ENCODE data around the gene CHI3L2.

The CHI3L2 gene, protein sequence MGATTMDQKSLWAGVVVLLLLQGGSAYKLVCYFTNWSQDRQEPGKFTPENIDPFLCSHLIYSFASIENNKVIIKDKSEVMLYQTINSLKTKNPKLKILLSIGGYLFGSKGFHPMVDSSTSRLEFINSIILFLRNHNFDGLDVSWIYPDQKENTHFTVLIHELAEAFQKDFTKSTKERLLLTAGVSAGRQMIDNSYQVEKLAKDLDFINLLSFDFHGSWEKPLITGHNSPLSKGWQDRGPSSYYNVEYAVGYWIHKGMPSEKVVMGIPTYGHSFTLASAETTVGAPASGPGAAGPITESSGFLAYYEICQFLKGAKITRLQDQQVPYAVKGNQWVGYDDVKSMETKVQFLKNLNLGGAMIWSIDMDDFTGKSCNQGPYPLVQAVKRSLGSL

DNA sequence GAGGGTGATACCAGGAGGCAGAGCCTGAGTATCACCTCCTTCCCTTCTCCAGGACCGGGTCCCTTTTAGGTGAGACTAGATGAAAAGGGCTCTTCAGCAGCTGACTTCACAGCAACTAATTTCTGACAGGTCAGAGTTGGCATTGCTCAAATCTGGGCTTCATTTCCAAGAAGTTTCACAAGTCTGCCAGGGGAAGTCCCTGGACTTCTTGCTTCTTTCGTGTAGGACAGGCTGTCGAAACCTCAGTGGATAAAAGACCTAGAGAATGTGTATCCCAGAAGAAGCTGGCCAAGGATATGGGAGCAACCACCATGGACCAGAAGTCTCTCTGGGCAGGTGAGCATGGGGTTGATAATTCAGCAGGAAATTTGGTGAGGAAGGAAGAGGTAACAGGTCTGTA, at the start of gene CHI3L2:
Gene CHI3L2 (plus strand): TSS at position 280 of the 400 bp plus-strand sequence. CDS start 17 bp downstream, at position 297.
- DNase-seq (ENCODE audit: low spot score): no peak

GRCh38 chr1:111179968-111180533, 47.5 kb upstream of the CHI3L2 start:
- no peak for DNase-seq (ENCODE audit: low spot score)

DNA sequence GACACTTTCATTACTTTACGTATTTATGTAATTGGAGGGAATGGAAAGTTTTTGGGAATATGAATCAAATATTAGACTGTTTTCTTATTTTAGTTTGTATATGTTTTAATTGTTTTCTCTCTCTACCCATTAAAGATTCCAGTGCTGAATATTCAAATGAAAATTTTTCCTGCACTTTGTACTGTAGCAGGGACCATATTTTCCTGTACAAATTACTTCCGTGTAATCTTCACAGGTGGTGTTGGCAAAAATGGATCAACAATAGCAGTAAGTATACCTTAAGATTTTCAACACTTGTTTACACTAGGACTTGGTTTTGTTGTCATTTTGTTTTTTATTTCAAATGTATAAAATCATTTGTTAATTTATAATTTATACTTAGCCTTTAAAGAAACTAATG, 45.5 kb upstream of the CHI3L2 start:
- no peak for DNase-seq (ENCODE audit: low spot score)

GRCh38 chr1:111183308-111184069, 44.0 kb upstream of the CHI3L2 start:
- DNase-seq (ENCODE audit: low spot score): no peak

- DNase-seq (ENCODE audit: low spot score): no peak
Observed at GRCh38 chr1:111184663-111185062, 42.9 kb upstream of the CHI3L2 start.

GRCh38 chr1:111190931-111191451, 36.5 kb upstream of the CHI3L2 start:
- peak; percentile 58 for DNase-seq (ENCODE audit: low spot score)

DNA sequence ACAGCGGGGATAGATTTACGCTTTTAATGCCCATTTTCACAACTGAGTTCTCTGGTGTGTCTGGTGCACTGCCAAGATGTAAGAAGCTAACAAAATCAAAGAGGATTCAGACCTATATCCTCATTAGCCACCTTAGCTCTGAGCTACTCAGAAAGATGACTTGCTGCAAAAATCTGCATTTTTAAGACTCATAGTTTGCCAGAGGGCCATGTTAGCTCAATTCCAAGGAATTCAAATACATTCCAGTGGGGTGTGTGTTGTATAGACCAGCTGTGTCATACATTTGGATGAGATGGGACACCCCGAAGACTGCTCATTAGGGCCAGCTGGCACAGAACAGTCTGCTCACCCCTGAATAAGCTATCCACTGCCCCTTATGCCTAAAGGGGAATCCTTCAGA, 36.0 kb upstream of the CHI3L2 start:
- peak; percentile 93 for DNase-seq (ENCODE audit: low spot score)

- DNase-seq (ENCODE audit: low spot score): no peak
Observed at GRCh38 chr1:111192074-111192473, 35.4 kb upstream of the CHI3L2 start.

GRCh38 chr1:111192658-111193519, 34.6 kb upstream of the CHI3L2 start:
- DNase-seq (ENCODE audit: low spot score): no peak

DNA sequence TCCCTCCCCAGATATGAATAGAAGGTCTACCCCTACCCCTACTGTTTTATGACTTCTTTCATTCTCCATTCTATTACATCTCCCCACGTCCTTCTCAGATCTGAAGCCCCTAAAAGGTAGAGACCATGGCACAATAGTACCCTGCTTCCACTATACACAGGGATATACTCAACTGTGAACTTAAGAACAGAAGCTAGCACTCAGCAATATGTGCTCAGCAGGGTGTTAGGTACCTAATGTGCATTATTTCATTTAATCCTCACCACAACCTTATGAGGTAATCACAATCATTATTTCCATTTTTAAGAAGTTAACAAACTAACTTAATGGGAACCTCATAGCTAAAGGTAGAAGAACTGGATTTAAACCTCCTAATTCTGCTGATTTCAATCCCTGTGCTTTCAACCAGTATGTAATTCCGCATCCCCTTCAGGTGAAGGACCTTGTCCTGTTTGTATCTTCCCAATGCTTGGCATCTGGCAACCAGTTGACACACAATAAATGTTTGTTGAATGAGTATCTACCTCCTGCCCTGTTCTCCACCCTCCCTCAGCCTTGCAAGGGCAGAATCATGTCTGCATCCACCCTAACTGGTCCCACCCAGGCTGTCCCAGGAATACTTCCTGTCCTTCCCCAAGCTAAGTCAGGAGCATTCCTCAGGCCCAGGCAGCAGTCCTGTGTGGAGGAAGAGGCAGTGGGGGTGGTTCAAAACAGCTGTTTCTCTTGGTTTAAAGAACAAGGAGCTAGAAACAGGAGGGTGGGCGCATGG, 33.6 kb upstream of the CHI3L2 start:
- peak; percentile 35 for DNase-seq (ENCODE audit: low spot score)

DNA sequence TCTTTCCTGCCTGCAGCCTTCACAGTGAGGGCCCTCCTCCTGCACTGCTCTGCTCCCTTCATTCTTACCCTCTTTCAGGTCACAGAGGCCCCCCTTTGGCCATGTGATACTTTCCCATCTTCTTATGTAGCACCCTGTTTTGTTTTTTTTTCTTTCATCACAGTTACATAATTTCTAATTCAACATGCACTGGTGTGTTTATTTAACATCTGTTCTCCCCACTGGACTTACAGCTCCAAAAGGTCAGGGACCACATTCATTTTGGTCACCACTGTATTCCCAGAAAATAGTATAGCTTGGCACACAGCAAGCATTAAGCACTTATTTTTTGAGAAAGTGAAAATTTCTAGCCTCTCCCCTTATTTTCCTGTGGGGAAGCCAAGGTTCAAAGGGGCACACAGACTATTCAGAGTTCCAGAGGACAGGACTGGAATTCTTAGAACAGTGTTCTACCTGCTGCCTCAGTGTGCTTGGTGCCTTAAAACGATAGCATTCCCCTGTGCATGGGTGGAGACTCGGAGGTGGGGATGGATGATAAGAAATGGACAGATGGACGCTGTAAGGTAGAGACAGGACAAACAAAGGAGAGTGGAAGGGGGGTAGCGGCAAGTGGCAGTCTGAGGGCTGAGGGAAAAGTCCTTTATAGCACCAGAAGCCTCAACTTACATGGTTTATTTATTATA, 32.4 kb upstream of the CHI3L2 start:
- no peak for DNase-seq (ENCODE audit: low spot score)

DNA sequence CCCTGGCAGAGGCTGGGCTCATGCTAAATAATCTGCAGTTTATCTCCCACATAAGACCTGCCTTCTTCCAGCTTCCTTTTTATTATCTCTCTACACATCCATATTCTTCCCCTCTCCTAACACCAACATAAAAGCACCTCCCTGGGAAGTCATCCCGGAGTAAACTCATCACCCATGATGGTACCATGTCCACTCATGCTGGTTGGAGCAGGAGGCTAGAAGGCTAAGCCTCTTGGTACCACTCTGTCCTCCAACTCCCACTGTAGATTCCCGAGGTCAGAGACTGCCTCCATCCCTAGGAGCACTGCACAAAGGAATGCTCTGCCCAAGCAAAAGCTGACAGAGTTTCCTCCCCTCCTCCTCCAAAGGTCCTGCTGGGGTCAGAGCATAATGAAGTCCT, 31.3 kb upstream of the CHI3L2 start:
- no peak for DNase-seq (ENCODE audit: low spot score)

DNA sequence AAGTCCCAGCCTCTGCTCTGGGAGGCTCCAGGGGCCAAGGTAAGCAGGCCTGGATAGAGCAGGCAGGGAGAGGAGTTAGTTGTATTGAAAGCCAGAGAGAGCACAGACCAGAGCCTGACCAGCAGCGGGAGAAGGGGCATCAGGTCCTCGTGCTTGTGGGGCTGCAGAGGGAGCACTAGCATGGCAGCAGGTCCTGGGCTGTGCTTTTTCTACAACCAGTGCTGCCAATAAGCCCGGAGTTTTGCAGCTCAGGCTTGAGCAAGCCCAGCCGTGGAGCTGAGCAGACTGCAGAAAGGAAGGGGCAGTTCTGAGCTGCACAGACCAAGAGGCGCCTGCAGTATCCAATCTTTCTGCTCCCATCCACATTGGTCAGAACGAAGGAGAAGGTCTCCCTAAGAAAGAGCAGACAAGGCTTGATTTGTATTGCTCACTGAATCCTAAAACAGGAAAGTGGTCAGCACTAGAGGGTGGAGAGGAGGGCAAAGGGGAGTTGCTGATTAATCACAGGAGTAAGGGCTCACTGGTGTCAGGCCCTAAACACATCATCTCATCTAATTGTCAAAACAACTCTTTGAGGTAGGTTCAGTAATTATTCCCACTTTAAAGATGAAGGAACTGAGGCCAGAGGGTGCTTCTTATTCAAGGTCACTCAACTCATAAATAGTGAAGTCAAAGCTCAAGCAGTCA, 29.8 kb upstream of the CHI3L2 start:
- DNase-seq (ENCODE audit: low spot score): no peak

DNA sequence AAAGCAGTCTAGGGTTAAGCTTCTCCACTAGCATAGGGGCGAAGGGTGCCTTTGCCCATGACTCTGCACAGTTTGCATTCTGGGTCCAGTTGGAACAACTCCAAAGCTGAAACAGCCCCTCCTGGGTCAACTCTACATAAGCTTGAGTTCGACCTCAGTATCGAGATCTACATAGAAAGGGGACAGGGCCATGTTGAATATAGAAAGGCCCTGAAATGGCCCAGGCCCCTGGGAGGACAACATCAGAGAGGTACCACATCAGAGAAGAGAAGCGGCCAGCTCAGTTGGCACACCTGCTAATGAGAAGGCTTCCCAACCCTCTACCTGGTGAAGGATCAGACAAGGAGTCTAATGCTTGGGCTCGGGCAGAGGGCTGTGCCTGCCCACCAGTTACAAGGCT, 28.7 kb upstream of the CHI3L2 start:
- no peak for DNase-seq (ENCODE audit: low spot score)

GRCh38 chr1:111199329-111199728, 28.2 kb upstream of the CHI3L2 start:
- no peak for DNase-seq (ENCODE audit: low spot score)

DNA sequence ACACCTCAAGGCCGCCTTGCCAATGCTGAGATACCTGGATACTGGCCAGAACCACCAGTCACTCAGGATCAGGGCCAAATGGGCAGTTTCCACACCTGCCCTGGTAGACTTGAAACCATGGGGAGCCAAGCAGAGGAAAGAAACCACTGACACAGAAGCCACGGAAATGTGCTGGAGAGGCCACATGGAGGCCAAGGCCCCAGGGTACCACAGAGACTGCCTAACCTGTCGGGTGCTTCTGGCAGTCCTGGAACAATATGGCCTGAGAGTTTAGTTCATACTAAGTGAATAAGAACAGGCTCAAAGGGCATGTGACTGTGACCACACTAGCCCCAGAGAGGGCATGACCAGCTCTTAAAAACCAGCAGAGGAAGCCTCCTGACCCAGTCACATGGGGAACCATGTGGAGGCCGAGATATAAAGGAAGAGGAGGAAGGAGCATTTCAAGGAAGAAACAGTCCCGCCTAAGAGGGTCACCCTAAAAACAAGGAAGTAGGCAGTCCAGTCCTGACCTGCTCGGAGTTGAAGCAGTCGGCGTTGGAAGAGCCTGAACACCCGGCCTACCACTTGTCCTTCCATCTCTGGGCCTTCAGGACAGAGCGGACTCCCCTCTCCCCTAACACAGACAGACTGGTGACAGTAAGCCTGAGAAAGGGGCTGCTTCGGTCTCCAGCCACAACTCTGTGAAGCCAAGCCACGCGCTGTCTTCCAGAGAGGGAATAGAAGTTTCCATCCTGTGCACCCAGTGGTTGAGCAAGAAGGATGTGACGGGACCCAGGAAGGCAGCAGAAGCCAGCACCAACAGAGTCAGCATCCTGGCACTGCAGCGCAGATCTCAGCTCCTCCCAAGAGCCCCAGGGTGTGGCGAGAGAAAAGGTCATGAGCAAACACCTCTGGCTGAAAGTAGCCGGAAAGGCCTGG, 27.4 kb upstream of the CHI3L2 start, which contains the start of gene DENND2D:
Gene DENND2D (minus strand): TSS at position 766 of the 921 bp plus-strand sequence. CDS start 187 bp downstream, at position 579.
- no peak for DNase-seq (ENCODE audit: low spot score)

GRCh38 chr1:111200802-111201161, 26.7 kb upstream of the CHI3L2 start:
- no peak for DNase-seq (ENCODE audit: low spot score)

DNA sequence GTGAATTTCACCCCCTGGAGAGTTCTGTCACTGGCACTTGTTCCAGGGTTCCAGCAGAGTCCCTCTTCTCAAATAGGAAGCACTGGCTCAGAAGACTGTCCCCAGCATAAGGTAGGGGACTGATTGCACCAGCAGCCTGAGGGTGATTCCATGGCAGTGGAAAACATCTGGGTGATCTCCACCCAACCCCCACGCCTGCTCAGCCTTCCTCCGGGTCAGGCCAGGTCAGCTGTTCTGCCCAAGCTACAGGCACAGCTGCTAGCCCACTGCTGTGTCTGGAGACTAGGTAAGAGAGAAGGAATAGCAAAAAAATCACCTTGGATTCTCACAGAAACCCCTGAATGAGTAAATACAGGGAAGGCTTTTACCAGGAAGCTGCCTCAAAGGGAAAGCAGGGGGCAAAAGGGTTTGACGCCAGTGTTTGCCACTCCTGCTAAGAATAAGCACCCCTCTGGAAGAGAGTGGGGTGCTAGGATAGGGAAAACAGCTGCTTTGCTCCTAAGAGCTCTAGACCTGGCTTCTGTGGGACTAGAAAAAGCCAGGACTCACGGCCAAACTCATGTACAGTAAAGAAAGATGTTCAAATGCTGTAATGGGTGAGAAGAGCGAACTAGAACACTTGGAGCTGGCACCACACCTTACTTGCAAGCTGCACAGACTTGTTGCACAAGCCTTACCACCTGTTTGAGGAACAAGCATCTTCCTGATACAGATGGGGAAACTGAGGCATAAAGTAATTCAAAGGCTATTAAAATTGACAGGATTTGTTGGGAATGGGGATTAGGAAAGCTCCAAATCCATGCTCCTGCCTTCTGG, 26.0 kb upstream of the CHI3L2 start:
- DNase-seq (ENCODE audit: low spot score): no peak

All from AG08395 (cell line).